Measurements from ENCODE around the gene LSM10. TPM values are rescaled to one million over a fixed set of nuclear protein-coding genes. Genes with fewer than 3 reads are reported as not detected.
A peak's percentile ranks its signal among the peaks of the same experiment; 100 is the strongest.

Gene LSM10
- total RNA-seq, 1 experiment from 2014 or later: 42.2 TPM

DNA sequence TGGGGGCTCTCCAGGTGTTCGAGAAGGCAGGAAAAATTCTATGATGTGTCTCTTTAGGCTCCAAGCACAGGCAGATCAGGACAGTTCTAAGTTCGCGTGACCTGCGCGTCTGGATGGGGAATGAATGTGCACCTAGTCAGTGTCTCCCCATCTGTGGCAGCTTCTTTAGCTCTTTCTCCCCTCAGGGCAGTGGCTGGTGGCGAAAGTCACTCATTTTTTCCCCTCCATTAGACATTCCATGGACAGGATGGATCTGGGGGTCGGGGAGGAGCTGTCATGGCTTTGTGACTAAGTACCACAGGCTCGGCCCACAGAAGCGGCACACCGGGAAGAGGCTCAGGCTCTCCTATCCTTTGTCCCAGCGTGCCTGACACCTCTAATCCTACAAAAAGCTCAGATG lies 43.2 kb downstream of the LSM10 start:
- Mint-ChIP-seq H3K27ac (peak overlapping the region in 1 of 3 experiments; percentile 74; a peak in 1 of 7 replicates), H3K9me3 (no peaks in the 10 kb centered on the region), H3K27me3 (ENCODE audit: low read depth) (no peaks in the 10 kb centered on the region), H3K4me3 (no peak overlapping the region), H3K4me1 (peaks cover 7 to 11% of the 10 kb centered on the region in 2 experiments), H3K36me3 (ENCODE audit: insufficient read depth in 1 of 3, low read depth in 3 of 3) (peaks cover 20 to 53% (median 35%) of the 10 kb centered on the region in 3 experiments; a peak in 6 of 7 replicates)
- Histone ChIP-seq H2BK120ac (ENCODE audit: low read depth, low read length, poor library complexity, severe bottlenecking) (no peak overlapping the region), H3T11ph (ENCODE audit: low read length) (no peak overlapping the region), H3K18ac (ENCODE audit: insufficient read length, low read depth, low read length) (no peak overlapping the region), H3K56ac (ENCODE audit: insufficient read length, low read depth, low read length) (no peak overlapping the region), H3K27ac (ENCODE audit: insufficient read length, low read depth, low read length) (no peak overlapping the region), H2AFZ (ENCODE audit: low read length) (no peak overlapping the region), H2AK5ac (ENCODE audit: insufficient read length, low read length) (no peak overlapping the region), H3K79me1 (ENCODE audit: insufficient read depth, low read depth, low read length, poor library complexity, severe bottlenecking) (no peaks in the 10 kb centered on the region), H4K5ac (ENCODE audit: insufficient read length, low read depth, low read length) (no peak overlapping the region), H2BK15ac (ENCODE audit: low read depth, low read length) (no peak overlapping the region), H3K79me2 (ENCODE audit: insufficient read depth, low read length) (no peaks in the 10 kb centered on the region), H3K4me2 (ENCODE audit: insufficient read depth, insufficient read length, low read length) (no peak overlapping the region), H2BK5ac (ENCODE audit: insufficient read length, low read length) (no peak overlapping the region), H4K8ac (replicated peaks; ENCODE audit: insufficient read length, low read depth, low read length) (no peak overlapping the region), H3K4ac (ENCODE audit: low read depth, low read length) (no peak overlapping the region), H3K4me1 (ENCODE audit: insufficient read depth, low read length) (0 out of 2 replicates have a peak, but pooled peaks cover 2% of the 10 kb centered on the region), H3K27me3 (ENCODE audit: insufficient read depth, low read length) (no peaks in the 10 kb centered on the region), H3K9me3 (ENCODE audit: control insufficient read depth, low read depth, low read length) (no peaks in the 10 kb centered on the region), H4K91ac (ENCODE audit: insufficient read length, low read depth, low read length) (no peak overlapping the region), H3K23ac (ENCODE audit: insufficient read length, low read depth, low read length) (no peak overlapping the region), H3K14ac (ENCODE audit: insufficient read depth, low read length) (no peak overlapping the region), H3K23me2 (ENCODE audit: insufficient read length, low read depth, low read length, poor library complexity, severe bottlenecking) (no peaks in the 10 kb centered on the region), H2BK20ac (ENCODE audit: low read depth, low read length, poor library complexity, severe bottlenecking) (no peak overlapping the region), H2BK12ac (ENCODE audit: insufficient read length, low read depth, low read length) (no peak overlapping the region), H3K9ac (ENCODE audit: extremely low read depth, insufficient read length, low read length) (no peak overlapping the region), H4K20me1 (ENCODE audit: control insufficient read depth, insufficient read depth, insufficient read length) (no peaks in the 10 kb centered on the region)
- TF ChIP-seq, protein P1, sequence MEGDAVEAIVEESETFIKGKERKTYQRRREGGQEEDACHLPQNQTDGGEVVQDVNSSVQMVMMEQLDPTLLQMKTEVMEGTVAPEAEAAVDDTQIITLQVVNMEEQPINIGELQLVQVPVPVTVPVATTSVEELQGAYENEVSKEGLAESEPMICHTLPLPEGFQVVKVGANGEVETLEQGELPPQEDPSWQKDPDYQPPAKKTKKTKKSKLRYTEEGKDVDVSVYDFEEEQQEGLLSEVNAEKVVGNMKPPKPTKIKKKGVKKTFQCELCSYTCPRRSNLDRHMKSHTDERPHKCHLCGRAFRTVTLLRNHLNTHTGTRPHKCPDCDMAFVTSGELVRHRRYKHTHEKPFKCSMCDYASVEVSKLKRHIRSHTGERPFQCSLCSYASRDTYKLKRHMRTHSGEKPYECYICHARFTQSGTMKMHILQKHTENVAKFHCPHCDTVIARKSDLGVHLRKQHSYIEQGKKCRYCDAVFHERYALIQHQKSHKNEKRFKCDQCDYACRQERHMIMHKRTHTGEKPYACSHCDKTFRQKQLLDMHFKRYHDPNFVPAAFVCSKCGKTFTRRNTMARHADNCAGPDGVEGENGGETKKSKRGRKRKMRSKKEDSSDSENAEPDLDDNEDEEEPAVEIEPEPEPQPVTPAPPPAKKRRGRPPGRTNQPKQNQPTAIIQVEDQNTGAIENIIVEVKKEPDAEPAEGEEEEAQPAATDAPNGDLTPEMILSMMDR (conservative IDR thresholded peaks at IDR 0.05): no peak
- no peak for DNase-seq
- WGBS (ENCODE audit: extremely low coverage, insufficient read length, low lambda C conversion rate): no CpG with 5 or more reads among the region's 11 CpGs
